Activated T-helper 17 cell treated with anti-CD3 and anti-CD28 coated beads, Interleukin-2, amount 50 U/mL, for 72 hours (primary cell): ENCODE measurements around the gene ADAMTS14. TPM values are rescaled to one million over a fixed set of nuclear protein-coding genes. Genes with fewer than 3 reads are reported as not detected.

Source experiments
- ATAC-seq: fragments of 150-1000 bp; cut with Tn5 transposase; replicated peaks from 2 replicates; pipeline ENCODE4 v1.10.0; 2021; ENCODE audit warnings: mild to moderate bottlenecking, moderate library complexity
- H3K27ac Mint-ChIP-seq: one replicate; pipeline ENCODE4 v1.8.0; 2022; ENCODE audit warnings: mixed read lengths
- H3K27me3 Mint-ChIP-seq: one replicate; pipeline ENCODE4 v1.8.0; 2022; ENCODE audit warnings: mixed read lengths
- H3K36me3 Mint-ChIP-seq: one replicate; pipeline ENCODE4 v1.8.0; 2022; ENCODE audit warnings: low read depth, mild to moderate bottlenecking, mixed read lengths
- H3K4me1 Mint-ChIP-seq: one replicate; pipeline ENCODE4 v1.8.0; 2022; ENCODE audit warnings: mixed read lengths
- H3K4me3 Mint-ChIP-seq: one replicate; pipeline ENCODE4 v1.8.0; 2022; ENCODE audit warnings: mild to moderate bottlenecking, mixed read lengths
- H3K9me3 Mint-ChIP-seq: one replicate; pipeline ENCODE4 v1.8.0; 2022; ENCODE audit warnings: mixed read lengths
- total RNA-seq, 2 donors: library from RNA; stranded (reverse); gene quantifications; one replicate each; pipeline ENCODE4 v1.2.3, GENCODE V29; 2022

The ADAMTS14 gene
- total RNA-seq, 2 donors from 2014 or later: 0.06 to 0.19 TPM

- H3K27ac Mint-ChIP-seq: no peak overlapping the region
- no peak overlapping the region for H3K4me3 Mint-ChIP-seq
- no peak for ATAC-seq
- peaks cover 35% of the 10 kb centered on the region for H3K27me3 Mint-ChIP-seq
- H3K9me3 Mint-ChIP-seq: no peaks in the 10 kb centered on the region
- H3K36me3 Mint-ChIP-seq: no peaks in the 10 kb centered on the region
- H3K4me1 Mint-ChIP-seq: peaks cover 13% of the 10 kb centered on the region
Observed at GRCh38 chr10:70675496-70676161, 3.3 kb downstream of the ADAMTS14 start.

GRCh38 chr10:70676511-70676910 is 4.2 kb downstream of the ADAMTS14 start:
- Mint-ChIP-seq H3K27me3 (peaks cover 28% of the 10 kb centered on the region), H3K27ac (no peak overlapping the region), H3K36me3 (no peaks in the 10 kb centered on the region), H3K4me1 (peaks cover 13% of the 10 kb centered on the region), H3K9me3 (no peaks in the 10 kb centered on the region), H3K4me3 (no peak overlapping the region)
- no peak for ATAC-seq

GRCh38 chr10:70677016-70677415 is 4.7 kb downstream of the ADAMTS14 start:
- Mint-ChIP-seq H3K9me3 (no peaks in the 10 kb centered on the region), H3K36me3 (no peaks in the 10 kb centered on the region), H3K27ac (no peak overlapping the region), H3K4me1 (peaks cover 13% of the 10 kb centered on the region), H3K4me3 (no peak overlapping the region), H3K27me3 (peaks cover 23% of the 10 kb centered on the region)
- no peak for ATAC-seq

- Mint-ChIP-seq H3K36me3 (no peaks in the 10 kb centered on the region), H3K27ac (no peak overlapping the region), H3K9me3 (no peaks in the 10 kb centered on the region), H3K4me1 (peaks cover 13% of the 10 kb centered on the region), H3K27me3 (peaks cover 23% of the 10 kb centered on the region), H3K4me3 (no peak overlapping the region)
- ATAC-seq: no peak
Observed at GRCh38 chr10:70677620-70678249, 5.4 kb downstream of the ADAMTS14 start.

GRCh38 chr10:70678250-70678635 is 5.9 kb downstream of the ADAMTS14 start:
- Mint-ChIP-seq H3K4me3 (no peak overlapping the region), H3K36me3 (no peaks in the 10 kb centered on the region), H3K4me1 (peaks cover 8% of the 10 kb centered on the region), H3K9me3 (no peaks in the 10 kb centered on the region), H3K27ac (no peak overlapping the region), H3K27me3 (peaks cover 18% of the 10 kb centered on the region)
- no peak for ATAC-seq

GRCh38 chr10:70678757-70679489 is 6.6 kb downstream of the ADAMTS14 start:
- H3K4me3 Mint-ChIP-seq: no peak overlapping the region
- H3K36me3 Mint-ChIP-seq: no peaks in the 10 kb centered on the region
- no peaks in the 10 kb centered on the region for H3K9me3 Mint-ChIP-seq
- H3K4me1 Mint-ChIP-seq: peaks cover 7% of the 10 kb centered on the region
- ATAC-seq: no peak
- H3K27ac Mint-ChIP-seq: no peak overlapping the region
- peaks cover 13% of the 10 kb centered on the region for H3K27me3 Mint-ChIP-seq

GRCh38 chr10:70679498-70679897 is 7.2 kb downstream of the ADAMTS14 start:
- ATAC-seq: no peak
- H3K9me3 Mint-ChIP-seq: no peaks in the 10 kb centered on the region
- H3K27me3 Mint-ChIP-seq: peaks cover 13% of the 10 kb centered on the region
- no peaks in the 10 kb centered on the region for H3K36me3 Mint-ChIP-seq
- H3K4me1 Mint-ChIP-seq: peaks cover 7% of the 10 kb centered on the region
- H3K4me3 Mint-ChIP-seq: no peak overlapping the region
- H3K27ac Mint-ChIP-seq: no peak overlapping the region

GRCh38 chr10:70680899-70681730 is 8.8 kb downstream of the ADAMTS14 start:
- H3K36me3 Mint-ChIP-seq: no peaks in the 10 kb centered on the region
- H3K27ac Mint-ChIP-seq: no peak overlapping the region
- peaks cover 2% of the 10 kb centered on the region for H3K27me3 Mint-ChIP-seq
- no peak overlapping the region for H3K4me3 Mint-ChIP-seq
- no peak for ATAC-seq
- peaks cover 7% of the 10 kb centered on the region for H3K4me1 Mint-ChIP-seq
- no peaks in the 10 kb centered on the region for H3K9me3 Mint-ChIP-seq

GRCh38 chr10:70681731-70682005 is 9.4 kb downstream of the ADAMTS14 start:
- Mint-ChIP-seq H3K9me3 (no peaks in the 10 kb centered on the region), H3K36me3 (no peaks in the 10 kb centered on the region), H3K27ac (no peak overlapping the region), H3K27me3 (no peaks in the 10 kb centered on the region), H3K4me1 (peaks cover 7% of the 10 kb centered on the region), H3K4me3 (no peak overlapping the region)
- ATAC-seq: no peak

GRCh38 chr10:70682920-70683600 is 10.8 kb downstream of the ADAMTS14 start:
- no peaks in the 10 kb centered on the region for H3K36me3 Mint-ChIP-seq
- H3K27ac Mint-ChIP-seq: no peak overlapping the region
- peaks cover 3% of the 10 kb centered on the region for H3K4me1 Mint-ChIP-seq
- no peaks in the 10 kb centered on the region for H3K27me3 Mint-ChIP-seq
- ATAC-seq: peak; percentile 64
- no peak overlapping the region for H3K4me3 Mint-ChIP-seq
- H3K9me3 Mint-ChIP-seq: no peaks in the 10 kb centered on the region

GRCh38 chr10:70683601-70683934 is 11.3 kb downstream of the ADAMTS14 start:
- no peaks in the 10 kb centered on the region for H3K36me3 Mint-ChIP-seq
- no peak overlapping the region for H3K27ac Mint-ChIP-seq
- no peak for ATAC-seq
- no peaks in the 10 kb centered on the region for H3K4me1 Mint-ChIP-seq
- H3K9me3 Mint-ChIP-seq: no peaks in the 10 kb centered on the region
- H3K4me3 Mint-ChIP-seq: no peak overlapping the region
- no peaks in the 10 kb centered on the region for H3K27me3 Mint-ChIP-seq

GRCh38 chr10:70683940-70684339 is 11.6 kb downstream of the ADAMTS14 start:
- H3K4me3 Mint-ChIP-seq: no peak overlapping the region

GRCh38 chr10:70684374-70684773 is 12.1 kb downstream of the ADAMTS14 start:
- H3K36me3 Mint-ChIP-seq: no peaks in the 10 kb centered on the region
- no peaks in the 10 kb centered on the region for H3K4me1 Mint-ChIP-seq
- H3K9me3 Mint-ChIP-seq: no peaks in the 10 kb centered on the region
- H3K27me3 Mint-ChIP-seq: no peaks in the 10 kb centered on the region
- H3K4me3 Mint-ChIP-seq: no peak overlapping the region
- ATAC-seq: no peak
- H3K27ac Mint-ChIP-seq: no peak overlapping the region

More at GRCh38 chr10:70683940-70684339, 11.6 kb downstream of the ADAMTS14 start:
- no peaks in the 10 kb centered on the region for H3K36me3 Mint-ChIP-seq
- no peaks in the 10 kb centered on the region for H3K9me3 Mint-ChIP-seq
- no peaks in the 10 kb centered on the region for H3K27me3 Mint-ChIP-seq
- H3K4me1 Mint-ChIP-seq: no peaks in the 10 kb centered on the region
- ATAC-seq: no peak
- H3K27ac Mint-ChIP-seq: no peak overlapping the region

- no peaks in the 10 kb centered on the region for H3K4me1 Mint-ChIP-seq
- no peaks in the 10 kb centered on the region for H3K36me3 Mint-ChIP-seq
- H3K9me3 Mint-ChIP-seq: no peaks in the 10 kb centered on the region
- no peak overlapping the region for H3K4me3 Mint-ChIP-seq
- ATAC-seq: no peak
- no peak overlapping the region for H3K27ac Mint-ChIP-seq
- H3K27me3 Mint-ChIP-seq: no peaks in the 10 kb centered on the region
Observed at GRCh38 chr10:70684839-70685454, 12.6 kb downstream of the ADAMTS14 start.
